Gastrocnemius medialis (tissue), 4 donors: ENCODE results near the gene ZACN.

ENCODE experiments used
- CTCF ChIP-seq, 5 experiments: fragments of 450-650 bp in 3 of 5; fragments of 200-600 bp in 2 of 5; sonication (generic) in 2 of 5; IDR thresholded peaks in 4 of 5; conservative IDR thresholded peaks in 1 of 5; 1 replicate in 4 of 5; 2 replicates in 1 of 5; pipeline ENCODE4 v1.5.1; 2016 to 2019; ENCODE audit warnings: antibody characterized with exemption in 5 of 5, mild to moderate bottlenecking in 3 of 5, moderate library complexity in 3 of 5
- POLR2A ChIP-seq, 2 donors: fragments of 450-650 bp; IDR thresholded peaks; one replicate each; pipeline ENCODE4 v1.6.1; 2017; ENCODE audit warnings: antibody characterized with exemption in 2 of 2, mild to moderate bottlenecking in 2 of 2, moderate library complexity in 2 of 2

DNA sequence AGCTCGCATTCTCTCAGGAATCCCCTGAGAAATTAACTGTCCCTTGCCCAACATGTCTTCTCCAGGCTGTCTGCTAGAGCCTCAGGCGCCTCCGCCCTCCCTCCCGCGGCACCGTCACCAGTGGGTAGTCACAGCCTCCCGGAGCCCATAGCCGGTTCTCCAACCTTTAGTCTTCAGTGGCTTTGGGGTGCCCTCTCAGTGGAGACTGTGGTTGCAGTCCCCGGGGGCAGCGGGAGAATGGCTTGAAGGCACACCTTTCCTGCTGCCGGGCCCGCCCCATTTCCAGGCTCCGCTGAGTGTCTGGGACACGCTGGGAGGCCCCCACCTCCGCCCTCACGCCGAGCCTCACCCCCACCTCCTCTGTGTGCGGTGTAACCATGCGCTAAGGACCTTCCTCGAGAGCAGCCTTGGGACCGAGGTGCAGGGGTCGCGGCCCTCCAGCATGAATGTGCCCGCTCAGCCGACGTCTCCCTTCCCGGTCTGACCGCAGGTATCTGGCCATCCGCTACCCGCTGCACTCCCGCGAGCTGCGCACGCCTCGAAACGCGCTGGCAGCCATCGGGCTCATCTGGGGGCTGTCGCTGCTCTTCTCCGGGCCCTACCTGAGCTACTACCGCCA, 2.7 kb upstream of the ZACN start:
- TF ChIP-seq CTCF (IDR thresholded peaks at IDR 0.05 in 4 of 5, conservative IDR thresholded peaks at IDR 0.05 in 1 of 5) = no peak
- TF ChIP-seq POLR2A (IDR thresholded peaks at IDR 0.05) = no peak
